ENCODE data around the gene GATB.

Gene GATB

DNA sequence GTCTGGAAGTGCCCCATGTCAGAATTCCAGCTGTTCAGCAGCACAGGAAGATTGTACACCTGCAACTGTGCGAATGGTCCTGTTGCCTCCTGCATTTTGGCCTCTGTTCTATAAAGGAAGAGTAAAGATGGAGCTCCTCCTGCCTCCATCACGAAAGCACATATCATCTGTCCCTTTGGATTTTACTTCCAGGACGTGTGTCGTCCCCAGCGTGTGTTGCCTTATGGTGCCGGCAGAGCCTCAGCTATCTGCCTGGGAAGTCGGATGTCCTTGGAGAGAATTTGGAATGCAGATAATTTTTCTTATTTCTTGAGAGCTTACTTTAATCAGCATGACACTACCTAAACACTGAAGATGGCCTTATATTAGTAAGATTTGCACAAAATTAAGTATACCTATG, 97.7 kb downstream of the GATB start:
- TF ChIP-seq ZC3H10 (CRISPR knock-in tag; IDR thresholded peaks at IDR 0.05), result no peak
- no peak for TF ChIP-seq SNAI2 (CRISPR knock-in tag; IDR thresholded peaks at IDR 0.05)
- ATAC-seq, result no peak

GRCh38 chr4:151661873-151662272, 98.9 kb downstream of the GATB start:
- no peak for TF ChIP-seq ARNTL (CRISPR knock-in tag; IDR thresholded peaks at IDR 0.05; ENCODE audit: borderline replicate concordance, low read depth)
- TF ChIP-seq TCF4 (CRISPR knock-in tag; IDR thresholded peaks at IDR 0.05; ENCODE audit: borderline replicate concordance), result no peak
- no peak for TF ChIP-seq ISL1 (CRISPR knock-in tag; IDR thresholded peaks at IDR 0.05)
- no peak for TF ChIP-seq ZC3H10 (CRISPR knock-in tag; IDR thresholded peaks at IDR 0.05)
- no peak for TF ChIP-seq ZFP3 (CRISPR knock-in tag; IDR thresholded peaks at IDR 0.05)
- no peak for ATAC-seq

DNA sequence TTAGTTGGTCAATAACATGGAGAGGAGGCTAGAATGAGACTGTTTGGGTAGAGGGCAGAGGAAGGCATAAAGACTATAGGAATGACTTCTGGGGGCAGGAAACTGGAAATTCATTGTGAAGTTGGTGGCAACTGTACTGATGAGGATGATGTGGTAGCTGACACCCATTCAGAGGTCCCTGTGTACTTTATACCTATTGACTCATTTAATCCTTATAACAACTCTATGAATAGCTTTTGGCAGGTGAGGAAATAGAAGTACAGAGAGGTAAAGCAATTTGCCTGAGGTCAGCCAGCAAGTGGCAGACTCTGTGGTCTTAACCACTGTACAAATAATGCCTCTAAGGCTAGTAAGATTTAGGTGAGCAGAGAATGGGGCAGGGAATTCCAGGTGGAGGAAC, 100.1 kb downstream of the GATB start:
- no peak for ATAC-seq
- TF ChIP-seq GLIS3 (CRISPR knock-in tag; IDR thresholded peaks at IDR 0.05), result no peak
- TF ChIP-seq TSHZ2 (CRISPR knock-in tag; IDR thresholded peaks at IDR 0.05), result no peak

DNA sequence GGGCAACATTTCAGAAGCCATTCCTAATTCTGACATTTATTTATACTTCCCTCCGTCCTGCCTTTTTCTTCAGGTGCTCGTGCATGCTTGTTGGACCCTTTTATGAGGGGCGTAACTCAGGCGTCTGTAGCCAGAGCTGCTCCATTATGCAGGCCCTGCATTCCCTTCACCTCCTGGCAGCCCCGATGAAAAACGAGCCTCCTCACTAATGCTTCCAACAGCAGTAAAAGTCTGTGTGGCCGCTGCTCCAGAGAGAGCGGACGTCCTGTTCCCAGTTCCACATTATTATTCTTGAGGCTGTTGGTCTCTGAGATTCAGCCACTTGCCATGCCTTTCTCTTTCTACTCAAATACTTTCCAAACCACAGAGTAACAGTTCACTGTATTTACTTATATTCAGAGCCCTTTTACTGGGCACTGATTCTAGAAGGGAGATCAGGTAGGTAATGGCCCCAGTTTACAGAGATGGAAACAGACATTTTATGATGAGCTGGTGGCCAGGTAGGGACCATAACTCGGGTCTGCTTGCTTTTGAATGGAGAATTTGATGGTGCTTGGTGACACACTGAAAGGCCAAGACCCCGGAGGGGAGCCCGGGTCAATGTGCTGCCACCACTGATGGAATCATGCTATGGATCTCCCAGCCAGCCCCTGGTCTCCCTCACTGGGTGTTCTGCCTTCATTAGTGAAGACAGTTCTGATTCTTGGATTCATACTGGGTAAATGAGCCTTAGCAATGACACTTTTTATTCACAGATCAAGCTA, 101.0 kb downstream of the GATB start:
- no peak for TF ChIP-seq RARB (CRISPR knock-in tag; IDR thresholded peaks at IDR 0.05)
- no peak for TF ChIP-seq ZC3H10 (CRISPR knock-in tag; IDR thresholded peaks at IDR 0.05)
- TF ChIP-seq, protein P1, sequence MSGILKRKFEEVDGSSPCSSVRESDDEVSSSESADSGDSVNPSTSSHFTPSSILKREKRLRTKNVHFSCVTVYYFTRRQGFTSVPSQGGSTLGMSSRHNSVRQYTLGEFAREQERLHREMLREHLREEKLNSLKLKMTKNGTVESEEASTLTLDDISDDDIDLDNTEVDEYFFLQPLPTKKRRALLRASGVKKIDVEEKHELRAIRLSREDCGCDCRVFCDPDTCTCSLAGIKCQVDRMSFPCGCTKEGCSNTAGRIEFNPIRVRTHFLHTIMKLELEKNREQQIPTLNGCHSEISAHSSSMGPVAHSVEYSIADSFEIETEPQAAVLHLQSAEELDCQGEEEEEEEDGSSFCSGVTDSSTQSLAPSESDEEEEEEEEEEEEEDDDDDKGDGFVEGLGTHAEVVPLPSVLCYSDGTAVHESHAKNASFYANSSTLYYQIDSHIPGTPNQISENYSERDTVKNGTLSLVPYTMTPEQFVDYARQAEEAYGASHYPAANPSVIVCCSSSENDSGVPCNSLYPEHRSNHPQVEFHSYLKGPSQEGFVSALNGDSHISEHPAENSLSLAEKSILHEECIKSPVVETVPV (CRISPR knock-in tag; IDR thresholded peaks at IDR 0.05), result no peak
- no peak for TF ChIP-seq CREB5 (CRISPR knock-in tag; IDR thresholded peaks at IDR 0.05; ENCODE audit: low read depth)
- no peak for TF ChIP-seq GLIS3 (CRISPR knock-in tag; IDR thresholded peaks at IDR 0.05)
- no peak for TF ChIP-seq TSHZ2 (CRISPR knock-in tag; IDR thresholded peaks at IDR 0.05)
- no peak for TF ChIP-seq ZFP3 (CRISPR knock-in tag; IDR thresholded peaks at IDR 0.05)
- TF ChIP-seq ZNF70 (CRISPR knock-in tag; IDR thresholded peaks at IDR 0.05), result no peak
- TF ChIP-seq ARNTL (CRISPR knock-in tag; IDR thresholded peaks at IDR 0.05; ENCODE audit: borderline replicate concordance, low read depth), result no peak
- TF ChIP-seq, protein P2, sequence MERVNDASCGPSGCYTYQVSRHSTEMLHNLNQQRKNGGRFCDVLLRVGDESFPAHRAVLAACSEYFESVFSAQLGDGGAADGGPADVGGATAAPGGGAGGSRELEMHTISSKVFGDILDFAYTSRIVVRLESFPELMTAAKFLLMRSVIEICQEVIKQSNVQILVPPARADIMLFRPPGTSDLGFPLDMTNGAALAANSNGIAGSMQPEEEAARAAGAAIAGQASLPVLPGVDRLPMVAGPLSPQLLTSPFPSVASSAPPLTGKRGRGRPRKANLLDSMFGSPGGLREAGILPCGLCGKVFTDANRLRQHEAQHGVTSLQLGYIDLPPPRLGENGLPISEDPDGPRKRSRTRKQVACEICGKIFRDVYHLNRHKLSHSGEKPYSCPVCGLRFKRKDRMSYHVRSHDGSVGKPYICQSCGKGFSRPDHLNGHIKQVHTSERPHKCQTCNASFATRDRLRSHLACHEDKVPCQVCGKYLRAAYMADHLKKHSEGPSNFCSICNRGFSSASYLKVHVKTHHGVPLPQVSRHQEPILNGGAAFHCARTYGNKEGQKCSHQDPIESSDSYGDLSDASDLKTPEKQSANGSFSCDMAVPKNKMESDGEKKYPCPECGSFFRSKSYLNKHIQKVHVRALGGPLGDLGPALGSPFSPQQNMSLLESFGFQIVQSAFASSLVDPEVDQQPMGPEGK (CRISPR knock-in tag; IDR thresholded peaks at IDR 0.05; ENCODE audit: borderline replicate concordance), result no peak
- TF ChIP-seq BACH2 (CRISPR knock-in tag; IDR thresholded peaks at IDR 0.05; ENCODE audit: borderline replicate concordance), result no peak
- TF ChIP-seq ZNF565 (CRISPR knock-in tag; conservative IDR thresholded peaks at IDR 0.05; ENCODE audit: low read depth), result no peak
- ATAC-seq, result peak; percentile 33
